ENCODE results near the gene RIT2.
A peak's percentile ranks its signal among the peaks of the same experiment; 100 is the strongest.

Gene RIT2

DNA sequence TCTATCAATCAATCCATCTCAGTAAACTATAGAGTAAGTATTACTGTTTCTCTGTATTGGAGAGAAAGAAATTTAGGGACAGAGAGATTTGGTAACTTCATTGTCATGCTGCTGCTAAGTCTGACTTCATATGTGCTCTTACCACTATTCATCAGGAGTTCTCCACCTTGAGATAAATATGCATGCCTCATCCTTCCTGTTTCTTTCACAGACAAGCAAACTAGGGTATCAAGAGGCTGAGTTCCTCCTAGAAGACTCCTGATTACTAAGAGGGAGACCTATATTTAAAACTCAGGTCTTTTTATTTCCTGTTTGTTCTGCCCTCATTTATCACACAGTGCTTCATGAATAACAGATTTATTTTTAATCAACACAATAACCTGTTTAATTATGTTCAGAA lies 34.1 kb downstream of the RIT2 start:
- peak; percentile 10 for DNase-seq (ENCODE audit: low read depth)

- no peak for DNase-seq (ENCODE audit: low read depth)
These were observed 34.8 kb downstream of the RIT2 start for GRCh38 chr18:43080671-43081070.

- DNase-seq (ENCODE audit: low read depth), result no peak
These were observed 36.1 kb downstream of the RIT2 start for GRCh38 chr18:43079422-43079821.

DNA sequence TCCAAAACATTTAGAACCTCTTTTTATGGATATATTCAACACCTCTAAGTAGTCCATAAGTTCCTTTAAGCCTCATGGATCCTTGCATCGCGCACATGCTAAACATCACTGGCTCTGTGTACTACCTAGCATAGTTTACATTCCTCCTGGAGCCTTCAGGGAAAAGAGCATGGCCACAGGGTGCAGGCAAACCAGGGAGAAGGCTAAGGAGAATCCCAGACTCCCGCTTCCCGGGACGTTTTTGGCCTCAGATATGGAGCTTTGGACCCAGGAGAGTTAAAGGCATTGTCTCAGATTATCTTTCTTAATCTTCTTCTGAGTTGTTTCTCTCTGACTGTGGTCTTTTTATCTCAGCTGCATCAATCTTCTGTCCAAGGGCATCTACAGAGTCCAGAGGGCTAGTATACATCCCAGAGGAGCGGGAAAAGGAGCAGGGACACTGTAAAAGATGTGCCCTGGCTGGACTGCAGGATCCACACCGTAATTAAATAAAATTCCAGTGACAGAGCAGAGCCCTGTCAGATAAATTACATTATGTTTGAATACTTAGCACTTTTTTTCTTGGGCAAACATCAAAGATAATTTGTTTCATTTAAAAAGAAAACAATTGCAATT lies 36.9 kb downstream of the RIT2 start:
- DNase-seq (ENCODE audit: low read depth), result no peak

- no peak for DNase-seq (ENCODE audit: low read depth)
These were observed 37.8 kb downstream of the RIT2 start for GRCh38 chr18:43077510-43078308.

DNA sequence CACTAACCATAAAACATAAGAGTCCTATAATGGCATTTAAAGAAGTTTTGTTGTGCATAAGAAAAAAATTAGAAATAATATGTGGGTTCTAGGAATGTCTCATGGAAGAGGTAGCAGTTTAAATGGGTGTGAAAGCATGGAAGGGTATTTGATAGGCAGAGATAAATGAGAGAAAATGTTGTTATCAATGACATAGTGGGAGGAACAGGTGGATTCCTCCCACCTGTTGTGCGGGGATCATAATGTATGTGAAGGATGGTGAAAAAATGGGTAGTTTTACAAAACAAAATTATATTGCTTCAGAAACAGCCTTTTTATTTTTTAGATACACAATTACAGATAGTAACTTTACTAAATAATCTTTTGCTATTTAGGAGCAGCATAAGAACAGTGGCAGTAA lies 41.7 kb downstream of the RIT2 start:
- no peak for DNase-seq (ENCODE audit: low read depth)

GRCh38 chr18:43068781-43069180 lies 46.7 kb downstream of the RIT2 start:
- no peak for DNase-seq (ENCODE audit: low read depth)

GRCh38 chr18:43067570-43067969 lies 47.9 kb downstream of the RIT2 start:
- no peak for DNase-seq (ENCODE audit: low read depth)

DNA sequence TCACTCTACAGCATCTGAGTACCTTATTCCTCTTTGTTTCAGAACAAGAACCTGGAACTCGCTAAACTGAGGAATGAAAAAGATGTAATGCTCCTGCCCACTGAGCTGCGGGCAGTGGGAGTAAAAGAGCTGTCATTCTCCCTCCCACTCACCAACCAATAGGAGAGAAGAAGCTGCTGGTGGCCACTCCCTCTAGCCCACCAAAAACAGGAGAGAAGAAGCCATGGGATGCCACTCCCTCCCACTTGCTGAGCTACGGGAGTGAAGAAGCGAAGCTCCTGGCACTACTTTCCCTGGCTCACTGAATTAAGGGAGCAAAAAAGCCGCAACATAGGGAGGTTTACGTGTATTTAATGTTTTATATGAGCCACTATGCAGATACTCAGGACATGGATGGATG lies 53.7 kb downstream of the RIT2 start:
- no peak for DNase-seq (ENCODE audit: low read depth)

DNA sequence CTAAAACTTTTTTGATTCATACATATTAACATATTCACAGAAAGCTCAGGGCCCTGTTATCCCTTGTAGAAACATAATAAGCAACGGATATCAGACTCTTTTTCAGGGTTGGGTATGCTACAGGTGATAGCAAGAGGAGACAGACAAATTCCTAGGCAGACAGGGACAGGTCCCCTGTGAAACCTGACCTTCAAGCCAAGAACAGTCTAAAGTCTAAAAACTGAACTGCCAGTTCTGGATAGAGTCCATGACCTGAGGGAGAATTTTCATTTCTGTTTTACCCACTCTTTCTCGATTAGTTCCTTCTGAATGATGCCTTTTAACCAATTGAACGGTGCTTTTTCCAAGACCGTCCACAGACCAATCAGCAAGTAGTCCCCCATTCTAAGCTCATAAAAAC lies 54.2 kb downstream of the RIT2 start:
- no peak for DNase-seq (ENCODE audit: low read depth)

- DNase-seq (ENCODE audit: low read depth), result peak; percentile 88
These were observed 55.5 kb downstream of the RIT2 start for GRCh38 chr18:43060020-43060419.

DNA sequence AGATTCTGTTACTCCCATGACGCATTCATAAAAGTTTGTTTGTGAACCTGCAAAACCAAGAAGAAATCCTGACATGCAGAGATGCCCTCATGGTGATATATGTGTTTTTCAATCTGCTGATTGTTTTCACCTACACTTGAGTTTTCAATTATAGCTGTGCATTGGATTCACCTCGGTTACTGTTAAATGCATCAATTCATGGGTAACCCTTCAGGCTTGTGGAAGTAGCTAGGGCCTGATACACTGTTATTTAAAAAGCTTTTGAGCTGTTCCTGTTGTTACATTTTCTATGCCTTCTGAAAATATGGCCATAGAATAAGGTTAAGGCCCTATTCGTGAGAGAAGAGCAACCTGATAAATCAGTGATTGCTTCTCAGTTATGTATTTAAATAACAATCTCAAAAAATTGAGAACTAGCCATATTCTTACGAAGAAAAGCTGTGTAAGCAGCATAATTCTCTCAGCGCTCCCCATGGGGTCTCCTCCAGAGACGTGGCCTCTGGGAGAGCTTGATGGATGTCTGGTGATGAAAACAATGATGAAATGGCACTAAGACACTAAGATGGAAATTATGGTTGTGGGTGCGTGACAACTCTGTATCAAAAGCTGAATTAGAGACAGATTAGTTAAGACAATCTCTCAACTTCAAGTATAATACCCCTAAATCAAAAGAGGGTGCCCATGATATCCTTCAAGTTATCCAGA lies 60.5 kb downstream of the RIT2 start:
- no peak for DNase-seq (ENCODE audit: low read depth)

GRCh38 chr18:43049021-43049420 lies 66.5 kb downstream of the RIT2 start:
- peak; percentile 93 for DNase-seq (ENCODE audit: low read depth)

- DNase-seq (ENCODE audit: low read depth), result no peak
These were observed 69.2 kb downstream of the RIT2 start for GRCh38 chr18:43046322-43046721.

GRCh38 chr18:43043626-43044025 lies 71.9 kb downstream of the RIT2 start:
- DNase-seq (ENCODE audit: low read depth), result no peak

- no peak for DNase-seq (ENCODE audit: low read depth)
These were observed 75.2 kb downstream of the RIT2 start for GRCh38 chr18:43040281-43040680.

GRCh38 chr18:43034683-43035500 lies 80.6 kb downstream of the RIT2 start:
- DNase-seq (ENCODE audit: low read depth), result no peak

DNA sequence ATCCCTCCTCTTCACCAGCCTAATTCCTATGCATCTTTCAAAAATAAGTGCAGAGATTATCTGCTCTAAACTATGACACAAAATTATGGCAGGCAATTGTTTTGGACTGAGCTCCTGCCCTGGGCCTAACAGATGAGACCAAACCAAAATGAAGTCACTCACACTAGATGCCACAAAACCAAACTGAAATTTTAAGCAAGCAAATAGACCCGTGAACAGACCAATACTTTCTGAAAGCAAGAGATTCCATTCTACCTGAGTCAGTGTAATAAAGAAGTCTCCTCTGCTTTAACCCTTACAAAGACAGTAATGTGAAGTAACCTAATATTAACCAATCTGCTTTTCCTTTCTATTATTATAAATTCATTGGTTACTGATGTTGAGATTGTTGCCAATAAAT lies 84.3 kb downstream of the RIT2 start:
- DNase-seq (ENCODE audit: low read depth), result peak; percentile 44

DNA sequence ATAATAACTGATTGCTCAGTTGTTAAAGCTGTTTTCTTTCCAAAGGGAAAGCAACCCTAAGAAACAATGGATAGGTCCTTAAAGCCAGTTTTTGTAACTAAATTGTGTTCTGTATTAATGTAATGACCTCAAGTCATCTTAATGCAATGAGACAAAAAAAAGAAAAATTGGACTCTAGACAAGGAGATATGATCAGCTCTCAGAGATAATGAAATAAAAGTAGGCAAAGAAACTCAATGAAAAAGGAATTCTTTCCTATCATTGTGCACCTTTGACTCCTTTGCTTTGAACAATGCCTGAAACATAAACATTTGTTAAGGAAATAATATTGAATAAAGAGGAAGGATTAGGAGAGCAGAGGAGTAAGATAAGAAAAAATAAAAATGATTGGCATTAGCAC lies 86.1 kb downstream of the RIT2 start:
- DNase-seq (ENCODE audit: low read depth), result no peak

DNA sequence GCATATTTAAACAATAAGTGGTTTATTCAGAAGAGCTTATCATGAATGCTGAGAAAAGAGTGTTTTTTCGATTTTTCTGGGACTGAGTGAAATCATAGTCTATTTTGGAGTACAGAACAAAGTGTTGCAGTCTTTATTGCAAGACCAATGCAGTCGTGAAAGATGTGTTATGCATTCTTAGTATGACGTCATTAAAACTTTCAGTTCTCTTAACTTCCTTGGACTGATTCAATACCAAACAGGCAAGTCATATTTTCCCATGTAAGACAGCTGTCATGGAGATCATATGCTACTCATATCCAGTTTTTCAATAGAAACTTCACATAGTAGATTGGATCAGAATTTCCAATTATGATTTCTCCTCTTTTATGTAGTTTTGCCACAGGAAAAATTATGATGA lies 92.6 kb downstream of the RIT2 start:
- no peak for DNase-seq (ENCODE audit: low read depth)

DNA sequence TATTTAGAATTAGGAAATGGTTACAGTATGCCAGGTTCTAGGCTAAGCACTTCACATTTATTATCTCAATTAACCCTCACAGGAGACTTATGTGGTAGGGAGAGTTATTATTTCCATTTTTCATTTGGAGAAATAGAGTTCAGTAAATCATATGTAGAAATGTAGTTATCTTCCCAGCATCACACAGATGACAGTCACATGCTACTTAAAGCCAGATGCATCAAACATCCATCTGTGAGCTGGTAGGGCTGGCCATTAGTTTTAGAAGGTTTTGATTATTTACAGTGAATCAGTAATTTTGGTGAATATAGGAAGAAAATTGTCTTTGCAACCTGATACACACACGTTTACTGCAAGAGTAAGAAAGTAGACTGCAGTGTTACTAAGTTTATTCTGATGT lies 97.9 kb downstream of the RIT2 start:
- no peak for DNase-seq (ENCODE audit: low read depth)

GRCh38 chr18:43013486-43013885 lies 102.0 kb downstream of the RIT2 start:
- DNase-seq (ENCODE audit: low read depth), result peak; percentile 90
